ENCODE measurements around the gene LYRM4. TPM values are rescaled to one million over a fixed set of nuclear protein-coding genes. Genes with fewer than 3 reads are reported as not detected.

The LYRM4 gene
- polyA plus RNA-seq, 2 of the 4 experiments (the other 2 are of a cell fraction) = 25.6 to 43.3 TPM

DNA sequence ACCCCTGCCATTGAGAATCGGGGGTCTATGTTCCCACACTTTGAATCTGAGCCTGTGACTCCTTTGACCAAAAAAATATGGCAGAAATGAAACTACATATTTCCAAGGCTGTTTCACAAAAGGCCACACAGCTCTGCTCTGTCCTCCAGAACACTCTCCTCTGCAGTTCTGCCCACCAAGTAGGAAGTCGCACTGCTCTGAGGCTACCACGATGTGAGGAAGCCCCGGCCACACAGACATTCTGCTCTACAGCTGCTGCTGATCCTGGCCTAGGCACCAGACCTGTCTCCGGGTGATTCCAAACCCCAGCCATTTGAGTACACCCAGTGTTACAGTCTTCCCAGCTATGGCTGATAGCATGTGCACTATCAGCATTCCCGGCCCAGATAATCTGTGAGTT is 85.1 kb downstream of the LYRM4 start:
- ATAC-seq = no peak
- ChIA-PET CTCF (interaction anchor here (1.0 kb wide), 1 partner anchor 14 kb away, joined by 3 read pairs; no protein-coding TSS in a partner anchor), POLR2A (no interaction called here)
- Histone ChIP-seq H3K27ac (no peak overlapping the region), H3K9me3 (no peaks in the 10 kb centered on the region), H3K4me2 (no peak overlapping the region), H3K4me1 (peaks cover 8% of the 10 kb centered on the region; the same call in 2 of the 3 replicates), H3K4me3 (no peak overlapping the region)
- TF ChIP-seq CEBPB (IDR thresholded peaks at IDR 0.05) (no peak), ESRRA (IDR thresholded peaks at IDR 0.05; ENCODE audit: borderline replicate concordance, low read length) (no peak), BHLHE40 (IDR thresholded peaks at IDR 0.05; ENCODE audit: low read depth, low read length) (no peak), HOXB13 (CRISPR knock-in tag; IDR thresholded peaks at IDR 0.05; ENCODE audit: low read depth) (no peak), EHF (CRISPR knock-in tag; IDR thresholded peaks at IDR 0.05) (no peak), ZSCAN20 (CRISPR knock-in tag; IDR thresholded peaks at IDR 0.05) (no peak), HOXB5 (CRISPR knock-in tag; IDR thresholded peaks at IDR 0.05) (no peak), SREBF2 (IDR thresholded peaks at IDR 0.05) (no peak)
- 91% methylated on average over 6 of the region's 6 CpGs for WGBS (ENCODE audit: missing lambda C conversion rate)
- FAIRE-seq = no peak
- DNase-seq (ENCODE audit: low read depth in 1 of 2, low spot score in 1 of 2) = no peak

DNA sequence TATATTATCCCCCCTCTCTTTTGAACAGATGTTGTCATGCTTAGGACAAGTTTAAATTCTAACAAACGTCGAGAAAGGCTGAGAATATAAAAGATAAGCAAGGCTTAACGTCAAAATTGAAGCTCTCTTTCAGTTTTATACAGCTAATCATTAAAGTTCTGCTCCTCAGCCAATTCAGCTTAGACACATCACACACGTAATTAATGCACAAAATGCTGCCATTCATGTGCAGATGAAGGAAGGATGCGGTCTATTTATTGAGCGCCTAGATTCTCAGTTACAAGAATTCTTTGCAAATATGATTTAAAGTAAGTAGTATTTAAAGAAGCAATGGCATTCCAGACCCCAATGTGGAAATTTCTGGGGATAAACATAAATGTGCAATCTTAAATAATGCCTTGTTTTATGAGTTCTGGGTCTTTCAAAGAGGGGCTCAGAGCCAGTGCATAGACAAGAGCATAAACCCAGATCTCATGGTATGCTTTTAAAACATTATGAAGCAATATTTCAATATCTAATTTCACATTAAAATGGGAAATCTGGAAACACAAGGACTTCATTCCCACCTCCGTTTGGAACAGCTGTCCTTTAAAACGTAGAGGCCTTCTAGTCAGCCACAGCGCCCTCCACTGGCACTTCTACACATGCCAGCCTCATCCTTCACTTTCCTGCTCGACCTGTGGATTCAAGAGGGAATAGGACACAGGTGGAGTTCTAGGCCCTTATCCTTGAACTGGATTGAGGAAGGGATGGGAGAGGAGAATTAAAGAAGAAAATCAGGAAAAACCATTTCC is 85.8 kb downstream of the LYRM4 start:
- DNase-seq (ENCODE audit: low read depth in 1 of 2, low spot score in 1 of 2) = peak in 1 of 2 experiments; percentile 29
- CTCF ChIA-PET = interaction anchor here (1.0 to 3.7 kb wide), 3 partner anchors 13 to 32 kb away, joined by 3 to 18 read pairs (median 4); no protein-coding TSS in a partner anchor
- FAIRE-seq = no peak
- H3K4me3 ChIP-seq = no peak overlapping the region
- no peak overlapping the region for H3K27ac ChIP-seq
- peaks cover 4% of the 10 kb centered on the region; the same call in 2 of the 3 replicates for H3K4me1 ChIP-seq
- peak in 1 of 2 experiments; percentile 53; a peak in 1 of 6 replicates for ATAC-seq
- TF ChIP-seq CTCF (IDR thresholded peaks at IDR 0.05) = 0 out of 3 replicates have a peak, but pooled peaks have one; percentile 13
- no peak for TF ChIP-seq FOSB (CRISPR knock-in tag; IDR thresholded peaks at IDR 0.05)
- no peak overlapping the region for H3K4me2 ChIP-seq
- 65% methylated on average over 10 of the region's 10 CpGs for WGBS (ENCODE audit: missing lambda C conversion rate)
- H3K9me3 ChIP-seq = no peaks in the 10 kb centered on the region
- POLR2A ChIA-PET = no interaction called here

DNA sequence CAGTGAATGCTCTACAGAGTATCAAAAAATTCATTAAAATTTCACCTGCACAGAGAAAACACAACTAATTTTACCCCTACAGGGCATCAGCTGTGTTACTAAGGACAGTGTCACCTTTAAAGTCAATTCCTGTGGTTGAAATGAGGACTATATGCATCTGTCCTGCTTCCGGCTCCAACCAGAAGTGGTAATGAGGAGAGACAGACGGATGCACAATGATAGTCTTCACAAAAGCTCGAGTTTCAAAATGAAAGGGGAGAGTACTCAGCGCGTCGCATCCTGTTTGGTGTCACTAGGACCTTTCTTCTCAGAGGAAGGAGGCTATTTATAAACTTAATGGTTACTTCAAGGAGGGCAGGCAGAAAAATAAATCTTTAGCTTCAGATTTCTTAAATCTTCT is 86.5 kb downstream of the LYRM4 start:
- CTCF ChIA-PET = interaction anchor here (1.0 to 3.7 kb wide), 3 partner anchors 16 to 143 kb away, joined by 4 to 18 read pairs (median 5); no protein-coding TSS in a partner anchor

DNA sequence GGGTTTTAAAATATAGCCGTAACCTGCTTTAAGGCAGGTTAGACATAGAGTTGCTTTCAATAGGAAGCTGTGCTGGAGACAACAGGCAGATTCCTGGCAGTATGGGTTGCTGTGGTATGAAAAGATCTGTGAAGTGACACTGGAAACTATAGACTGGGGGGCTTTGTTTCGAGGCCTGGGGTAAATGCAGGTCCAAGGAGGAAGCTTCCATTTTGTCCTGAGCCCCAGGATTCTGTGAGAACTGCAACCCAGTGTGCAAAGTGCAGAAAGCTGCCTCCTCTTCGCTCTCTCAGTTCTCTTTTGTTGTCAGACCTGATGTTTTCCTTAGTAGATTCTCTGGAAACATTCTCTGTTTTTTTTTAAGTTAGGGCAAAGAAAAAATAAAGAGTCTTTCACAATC is 86.9 kb downstream of the LYRM4 start:
- POLR2A ChIA-PET = no interaction called here
- no peak for DNase-seq (ENCODE audit: low read depth in 1 of 2, low spot score in 1 of 2)
- TF ChIP-seq, protein P1, sequence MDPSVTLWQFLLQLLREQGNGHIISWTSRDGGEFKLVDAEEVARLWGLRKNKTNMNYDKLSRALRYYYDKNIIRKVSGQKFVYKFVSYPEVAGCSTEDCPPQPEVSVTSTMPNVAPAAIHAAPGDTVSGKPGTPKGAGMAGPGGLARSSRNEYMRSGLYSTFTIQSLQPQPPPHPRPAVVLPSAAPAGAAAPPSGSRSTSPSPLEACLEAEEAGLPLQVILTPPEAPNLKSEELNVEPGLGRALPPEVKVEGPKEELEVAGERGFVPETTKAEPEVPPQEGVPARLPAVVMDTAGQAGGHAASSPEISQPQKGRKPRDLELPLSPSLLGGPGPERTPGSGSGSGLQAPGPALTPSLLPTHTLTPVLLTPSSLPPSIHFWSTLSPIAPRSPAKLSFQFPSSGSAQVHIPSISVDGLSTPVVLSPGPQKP (IDR thresholded peaks at IDR 0.05; ENCODE audit: low read depth, low read length) = no peak
- no peak for TF ChIP-seq CTCF (IDR thresholded peaks at IDR 0.05)
- no peak for TF ChIP-seq SMC3 (IDR thresholded peaks at IDR 0.05)
- 84% methylated on average over 3 of the region's 3 CpGs for WGBS (ENCODE audit: missing lambda C conversion rate)
- H3K9me3 ChIP-seq = no peaks in the 10 kb centered on the region
- no peak overlapping the region for H3K4me3 ChIP-seq
- no peaks in the 10 kb centered on the region for H3K4me1 ChIP-seq
- no peak overlapping the region for H3K27ac ChIP-seq
- CTCF ChIA-PET = interaction anchor here (1.2 to 3.7 kb wide), 2 partner anchors 30 to 144 kb away, joined by 5 to 18 read pairs; no protein-coding TSS in a partner anchor
- no peak overlapping the region for H3K4me2 ChIP-seq
- no peak for ATAC-seq
- FAIRE-seq = no peak

More for the DNA sequence above, 86.5 kb downstream of the LYRM4 start:
- DNase-seq (ENCODE audit: low read depth in 1 of 2, low spot score in 1 of 2) = no peak
- POLR2A ChIA-PET = no interaction called here
- WGBS (ENCODE audit: missing lambda C conversion rate) = 96% methylated on average over 6 of the region's 6 CpGs
- no peak overlapping the region for H3K4me3 ChIP-seq
- TF ChIP-seq ESRRA (IDR thresholded peaks at IDR 0.05; ENCODE audit: borderline replicate concordance, low read length) = no peak
- no peak for TF ChIP-seq PBX3 (IDR thresholded peaks at IDR 0.05)
- TF ChIP-seq JUNB (IDR thresholded peaks at IDR 0.05) = no peak
- TF ChIP-seq HEYL (CRISPR knock-in tag; IDR thresholded peaks at IDR 0.05) = no peak
- TF ChIP-seq TFCP2L1 (CRISPR knock-in tag; IDR thresholded peaks at IDR 0.05) = no peak
- no peak for TF ChIP-seq POLR2AphosphoS2 (conservative IDR thresholded peaks at IDR 0.05; ENCODE audit: low read length)
- FAIRE-seq = no peak
- H3K9me3 ChIP-seq = no peaks in the 10 kb centered on the region
- H3K4me2 ChIP-seq = no peak overlapping the region
- no peaks in the 10 kb centered on the region for H3K4me1 ChIP-seq
- ATAC-seq = no peak
- no peak overlapping the region for H3K27ac ChIP-seq

Measured in A549 (cell line).